Activated CD4-positive, alpha-beta T cell treated with anti-CD3 and anti-CD28 coated beads, Interleukin-2, amount 50 U/mL, for 4 hours (primary cell): ENCODE results near the gene ASB4.
"Not testable (repeated sequence)": the region's sequence is repeated elsewhere in the genome, so short reads cannot be mapped to it uniquely, and the experiment has no call there.

ENCODE experiments used
- DNase-seq, 2 experiments: peaks; one replicate each; pipeline ENCODE4 v3.0.0-alpha.2; 2020

ASB4 gene

GRCh38 chr7:95479992-95480624 is 5.6 kb upstream of the ASB4 start:
- no peak for DNase-seq

- no peak for DNase-seq
Measured at GRCh38 chr7:95481271-95482165, 4.2 kb upstream of the ASB4 start.

DNA sequence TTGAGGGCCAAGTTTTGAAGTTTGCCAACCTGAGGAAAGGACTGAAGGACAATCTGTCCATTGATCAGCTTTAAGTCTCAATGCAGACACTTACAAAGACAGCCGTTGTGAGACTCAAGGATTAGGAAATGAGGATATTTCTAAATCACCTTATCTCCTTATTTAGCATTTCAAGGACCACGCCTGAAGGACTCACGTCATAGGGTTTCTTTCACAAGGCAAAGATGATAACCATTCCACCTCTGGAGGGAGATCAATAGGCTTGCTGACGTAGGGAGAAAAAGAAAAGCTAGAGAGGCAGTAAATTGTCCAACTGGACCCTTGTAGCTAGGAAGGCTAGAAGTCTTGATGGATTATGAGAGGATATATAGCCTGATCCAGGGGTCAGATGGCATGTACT is 3.3 kb upstream of the ASB4 start:
- DNase-seq, result no peak

- DNase-seq, result no peak
Measured at GRCh38 chr7:95490231-95490762, 4.6 kb downstream of the ASB4 start.

DNA sequence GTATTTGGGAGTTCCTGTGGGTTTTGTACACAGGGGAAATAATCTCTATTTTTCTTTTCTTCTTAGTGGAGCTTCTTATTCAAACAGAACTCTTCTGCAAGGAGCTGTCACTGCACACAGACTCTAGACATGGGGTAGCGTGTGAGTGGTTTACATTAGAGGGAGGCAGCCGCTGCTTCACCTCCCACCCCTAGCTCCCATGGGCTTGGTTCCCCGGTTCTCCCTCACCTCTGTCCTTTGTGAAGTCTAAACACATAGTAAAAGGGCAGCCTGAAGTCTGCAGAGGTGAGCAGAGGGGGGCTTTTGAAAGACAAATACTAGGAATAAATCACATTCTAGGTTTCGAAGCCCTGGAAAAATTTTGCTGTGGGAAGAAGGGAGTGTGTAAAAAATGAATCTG is 5.5 kb downstream of the ASB4 start:
- DNase-seq, result no peak

GRCh38 chr7:95491634-95492314 is 6.0 kb downstream of the ASB4 start:
- no peak for DNase-seq

- no peak for DNase-seq
Measured at GRCh38 chr7:95493247-95493646, 7.5 kb downstream of the ASB4 start.

DNA sequence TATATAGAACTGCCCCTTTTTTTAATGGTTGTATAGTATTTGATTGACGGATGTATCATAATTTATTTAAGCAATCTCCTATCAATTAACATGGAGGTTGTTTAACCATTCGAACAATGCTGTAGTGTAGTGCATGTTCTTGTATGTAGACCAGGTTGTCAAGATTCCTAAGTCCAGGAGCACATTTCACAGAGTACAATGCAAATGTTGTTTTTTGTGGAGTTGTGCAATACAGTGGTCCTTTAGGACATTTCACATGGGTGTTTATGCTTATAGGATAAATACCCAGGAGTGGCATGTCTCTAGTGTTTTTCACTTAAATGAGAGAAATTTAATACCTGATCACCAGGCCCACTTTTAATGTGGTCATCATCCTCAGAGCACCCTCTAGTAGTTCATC is 8.1 kb downstream of the ASB4 start:
- DNase-seq, result no peak

- no peak for DNase-seq
Measured at GRCh38 chr7:95501261-95501832, 15.6 kb downstream of the ASB4 start.

DNA sequence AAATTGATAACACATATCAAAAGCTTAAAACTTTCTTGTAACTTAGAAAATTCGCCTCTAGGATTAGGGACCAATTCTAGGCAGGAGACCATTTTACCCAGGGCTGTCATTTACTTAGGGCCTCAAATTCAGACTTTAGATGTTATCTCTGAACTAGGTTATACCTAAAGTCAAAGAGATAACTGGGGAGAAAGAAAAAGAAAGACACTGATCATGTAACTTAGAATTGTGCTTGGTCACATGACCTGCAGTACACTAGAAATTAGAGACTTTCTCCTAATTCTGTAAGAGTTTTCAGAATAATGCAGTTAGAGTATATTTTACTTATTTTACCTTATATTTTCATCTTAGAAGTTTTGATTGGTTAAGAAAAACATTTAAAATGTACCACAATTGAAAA is 16.7 kb downstream of the ASB4 start:
- DNase-seq, result no peak

DNA sequence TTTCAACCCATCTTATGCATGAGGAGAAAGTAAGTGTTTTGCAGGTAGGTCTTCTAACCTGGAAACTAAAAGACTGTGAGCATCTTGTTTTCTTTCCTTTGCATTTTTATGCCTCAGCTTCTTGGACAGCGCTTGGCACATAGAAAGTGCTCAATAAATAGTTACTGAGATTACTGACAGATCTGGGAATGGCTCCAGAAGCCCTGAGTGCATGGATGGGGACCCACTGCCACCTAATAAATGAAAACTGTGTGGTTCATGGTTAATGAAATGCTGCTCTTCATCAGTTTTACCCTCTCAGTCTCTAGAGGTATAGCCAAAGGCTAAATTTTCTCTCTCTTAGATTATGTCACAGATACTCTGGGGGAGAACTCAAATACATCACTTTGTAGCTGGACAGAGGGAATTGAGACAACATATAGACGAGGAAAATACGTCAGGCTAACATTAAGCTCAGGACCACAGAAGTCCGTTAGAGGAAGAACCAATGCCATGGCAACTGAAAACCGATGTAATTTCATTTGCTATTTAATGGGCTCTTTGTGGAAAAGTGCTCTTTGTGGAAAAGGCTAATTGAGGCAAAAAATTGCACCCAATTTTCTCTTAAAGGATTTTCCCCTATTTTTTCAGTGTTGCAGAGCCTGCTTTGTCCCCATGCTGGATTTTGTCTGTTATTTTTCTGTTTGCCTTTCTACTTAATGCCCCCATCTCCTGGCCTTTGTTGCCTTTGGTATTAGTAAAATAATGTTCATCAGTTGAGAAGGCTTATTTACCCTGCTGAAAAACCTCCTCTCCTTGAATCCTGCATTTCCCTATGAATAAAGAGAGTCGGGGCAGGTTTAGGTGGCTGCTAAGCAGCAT is 17.8 kb downstream of the ASB4 start:
- DNase-seq, result no peak

- DNase-seq, result not testable (repeated sequence)
Measured at GRCh38 chr7:95504132-95504588, 18.4 kb downstream of the ASB4 start.

DNA sequence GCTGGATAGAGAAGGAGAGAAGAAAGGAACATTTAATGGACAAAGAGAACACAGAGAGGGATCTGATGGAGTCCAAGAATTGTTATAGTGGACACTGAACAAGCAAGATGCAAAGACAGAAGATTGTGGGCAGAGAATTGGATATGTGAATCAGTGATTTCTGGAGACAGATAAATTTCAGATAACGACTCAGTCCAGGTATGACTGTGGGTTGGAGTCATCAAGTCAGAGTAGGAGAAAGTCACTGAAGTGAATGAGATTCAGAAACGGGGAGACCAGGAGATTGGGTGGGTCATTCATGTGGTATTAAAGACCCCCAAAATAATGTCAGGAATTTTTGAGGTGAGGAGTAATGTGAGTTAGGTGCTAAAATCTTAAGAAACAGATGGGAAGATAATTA is 23.0 kb downstream of the ASB4 start:
- no peak for DNase-seq

- DNase-seq, result no peak
Measured at GRCh38 chr7:95509199-95509598, 23.5 kb downstream of the ASB4 start.

GRCh38 chr7:95511716-95512260 is 26.0 kb downstream of the ASB4 start:
- DNase-seq, result peak; percentile 2 to 9

- no peak for DNase-seq
Measured at GRCh38 chr7:95517458-95517857, 31.7 kb downstream of the ASB4 start.

DNA sequence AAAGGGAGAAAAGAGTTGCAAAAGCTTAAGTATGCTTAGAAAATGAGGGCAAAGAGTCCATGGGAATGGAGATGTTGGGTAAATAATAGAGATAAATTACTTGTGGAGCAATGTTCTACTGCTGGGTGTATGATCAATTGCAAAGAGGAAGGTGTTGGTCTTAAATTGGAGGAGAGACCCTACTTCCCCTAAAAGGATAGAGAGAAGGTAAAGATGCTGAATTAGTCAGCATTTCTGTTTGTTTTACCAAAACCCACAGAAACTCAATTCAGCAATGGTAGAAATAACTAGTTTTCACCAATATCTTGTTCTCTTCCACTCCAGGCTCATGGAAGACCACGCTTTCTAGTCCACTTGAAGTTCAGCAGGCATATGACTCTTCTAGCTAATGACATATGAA is 32.1 kb downstream of the ASB4 start:
- DNase-seq, result no peak

GRCh38 chr7:95520136-95520535 is 34.4 kb downstream of the ASB4 start:
- no peak for DNase-seq

- no peak for DNase-seq
Measured at GRCh38 chr7:95525503-95525902, 39.8 kb downstream of the ASB4 start.

DNA sequence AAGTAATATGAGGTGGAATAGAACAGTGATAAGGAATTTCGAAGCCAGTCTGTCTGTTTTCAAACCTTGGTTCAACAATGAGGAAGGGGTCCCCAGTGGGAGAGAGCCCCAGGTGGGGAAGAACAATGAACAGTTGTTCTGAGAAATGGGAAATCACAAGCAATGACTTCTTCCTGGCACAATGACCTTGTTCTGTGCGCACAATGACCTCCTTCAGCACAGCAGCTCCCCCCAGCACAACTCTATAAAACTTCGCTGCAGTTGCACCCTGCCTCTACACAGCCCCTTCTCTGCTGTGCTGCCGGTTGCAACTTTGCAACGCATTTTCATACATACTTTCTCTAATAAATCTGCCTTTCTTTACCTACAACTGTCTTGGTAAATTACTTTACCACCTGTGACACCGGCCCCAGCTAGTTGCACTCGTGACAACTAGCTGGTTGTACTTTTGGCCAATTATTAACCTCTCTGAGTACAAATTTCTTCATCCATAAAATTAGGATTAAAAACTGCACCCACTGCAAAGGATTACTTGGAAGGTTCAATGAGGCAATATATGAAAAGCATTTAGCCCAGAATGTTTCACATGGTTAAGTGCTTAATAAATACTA is 40.5 kb downstream of the ASB4 start:
- no peak for DNase-seq

GRCh38 chr7:95527033-95527775 is 41.5 kb downstream of the ASB4 start:
- DNase-seq, result no peak
